ENCODE measurements around the gene PPP1R12A. TPM values are rescaled to one million over a fixed set of nuclear protein-coding genes. Genes with fewer than 3 reads are reported as not detected.

Gene PPP1R12A
- total RNA-seq, 2 experiments from 2014 or later, result 65.6 to 76.4 TPM

DNA sequence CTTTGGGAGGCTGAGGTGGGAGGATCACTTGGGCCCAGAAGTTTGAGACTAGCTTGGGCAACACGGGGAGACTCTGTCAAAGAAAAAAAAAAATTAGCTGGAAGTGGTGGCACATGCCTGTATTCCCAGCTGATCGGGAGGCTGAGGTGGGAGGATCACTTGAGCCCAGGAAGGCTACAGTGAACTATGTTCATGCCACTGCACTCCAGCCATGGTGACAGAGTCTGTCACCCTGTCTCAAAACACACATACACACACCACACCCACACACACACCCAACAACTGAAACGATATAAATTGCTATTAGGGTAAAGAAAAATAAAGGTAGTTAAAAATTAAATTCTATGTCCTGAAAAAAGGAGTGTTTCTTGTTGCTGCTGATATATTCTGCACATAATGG is 7.9 kb downstream of the PPP1R12A start:
- peaks cover 69% of the 10 kb centered on the region for H3K4me1 Mint-ChIP-seq (ENCODE audit: low read depth)
- no peak overlapping the region for H3K4me3 ChIP-seq (ENCODE audit: low read length)
- H3K36me3 ChIP-seq (ENCODE audit: insufficient read depth, low read length), result no peaks in the 10 kb centered on the region
- H3K27me3 ChIP-seq (ENCODE audit: control insufficient read depth in 1 of 2, insufficient read depth in 2 of 2, low read length in 2 of 2), result no peaks in the 10 kb centered on the region
- CTCF ChIA-PET, result no interaction called here
- POLR2A ChIA-PET, result no interaction called here
- H3K4me1 ChIP-seq (ENCODE audit: insufficient read depth, low read length), result peaks cover 24% of the 10 kb centered on the region
- H3K27ac ChIP-seq (ENCODE audit: low read depth in 1 of 2, low read length in 2 of 2), result no peak overlapping the region
- peaks cover 3% of the 10 kb centered on the region for H3K36me3 Mint-ChIP-seq (ENCODE audit: low read depth)
- H3K9me3 ChIP-seq (ENCODE audit: control insufficient read depth in 1 of 2, insufficient read depth in 1 of 2, low read length in 2 of 2), result no peaks in the 10 kb centered on the region
- TF ChIP-seq, protein P1, sequence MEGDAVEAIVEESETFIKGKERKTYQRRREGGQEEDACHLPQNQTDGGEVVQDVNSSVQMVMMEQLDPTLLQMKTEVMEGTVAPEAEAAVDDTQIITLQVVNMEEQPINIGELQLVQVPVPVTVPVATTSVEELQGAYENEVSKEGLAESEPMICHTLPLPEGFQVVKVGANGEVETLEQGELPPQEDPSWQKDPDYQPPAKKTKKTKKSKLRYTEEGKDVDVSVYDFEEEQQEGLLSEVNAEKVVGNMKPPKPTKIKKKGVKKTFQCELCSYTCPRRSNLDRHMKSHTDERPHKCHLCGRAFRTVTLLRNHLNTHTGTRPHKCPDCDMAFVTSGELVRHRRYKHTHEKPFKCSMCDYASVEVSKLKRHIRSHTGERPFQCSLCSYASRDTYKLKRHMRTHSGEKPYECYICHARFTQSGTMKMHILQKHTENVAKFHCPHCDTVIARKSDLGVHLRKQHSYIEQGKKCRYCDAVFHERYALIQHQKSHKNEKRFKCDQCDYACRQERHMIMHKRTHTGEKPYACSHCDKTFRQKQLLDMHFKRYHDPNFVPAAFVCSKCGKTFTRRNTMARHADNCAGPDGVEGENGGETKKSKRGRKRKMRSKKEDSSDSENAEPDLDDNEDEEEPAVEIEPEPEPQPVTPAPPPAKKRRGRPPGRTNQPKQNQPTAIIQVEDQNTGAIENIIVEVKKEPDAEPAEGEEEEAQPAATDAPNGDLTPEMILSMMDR (IDR thresholded peaks at IDR 0.05), result no peak
- peak overlapping the region; percentile 83 for H3K27ac Mint-ChIP-seq
- intact Hi-C loops (cut with DNase I, micrococcal nuclease), result loop anchor here in 1 of 2 experiments (5.0 kb wide), 1 partner anchor 35 kb away; no protein-coding TSS in a partner anchor
- H3K9me3 Mint-ChIP-seq, result no peaks in the 10 kb centered on the region
- no peak overlapping the region for H3K4me3 Mint-ChIP-seq
- ATAC-seq (ENCODE audit: poor library complexity) (no peak), DNase-seq (no peak)
- H3K27me3 Mint-ChIP-seq, result no peaks in the 10 kb centered on the region

DNA sequence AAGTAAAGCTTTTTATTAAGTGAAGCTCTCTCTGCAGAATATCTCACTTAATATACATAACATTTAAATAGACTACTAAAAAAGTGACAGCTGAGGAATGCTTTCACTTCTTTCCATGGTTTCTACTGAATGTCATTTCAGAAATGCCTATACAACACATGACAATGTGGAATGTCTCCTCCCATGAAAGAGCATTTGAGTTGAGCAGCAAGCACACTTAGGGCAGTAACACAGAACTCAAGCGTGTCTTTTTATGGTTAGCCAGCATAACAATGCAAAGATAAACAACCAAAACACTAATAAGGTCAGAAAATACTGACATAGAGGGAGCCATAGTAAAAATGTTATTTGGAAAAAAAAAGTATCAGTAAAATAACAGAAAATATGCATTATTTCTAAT is 9.4 kb downstream of the PPP1R12A start:
- Mint-ChIP-seq H3K27ac (no peak overlapping the region), H3K4me3 (no peak overlapping the region)
- CTCF ChIA-PET, result no interaction called here

DNA sequence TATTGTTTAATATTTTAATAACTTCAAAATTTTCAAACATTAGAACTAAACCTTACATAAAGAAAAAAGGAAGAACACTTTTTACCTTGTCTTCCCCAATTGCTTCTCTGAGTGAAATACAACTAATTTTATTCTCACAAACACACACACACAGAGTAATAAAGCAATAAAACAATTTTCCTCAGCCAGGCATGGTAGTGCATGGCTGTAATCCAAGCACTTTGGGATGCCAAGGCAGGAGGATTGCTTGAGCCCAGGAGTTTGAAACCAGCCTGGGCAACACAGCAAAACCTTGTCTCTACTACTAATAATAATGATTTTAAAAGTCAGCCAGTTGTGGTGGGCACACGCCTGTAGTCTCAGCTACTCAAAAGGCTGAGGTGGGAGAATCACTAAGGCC is 13.1 kb downstream of the PPP1R12A start:
- Histone ChIP-seq H3K4me1 (ENCODE audit: insufficient read depth, low read length) (peaks cover 22% of the 10 kb centered on the region), H3K36me3 (ENCODE audit: insufficient read depth, low read length) (no peaks in the 10 kb centered on the region), H3K9me3 (ENCODE audit: control insufficient read depth in 1 of 2, insufficient read depth in 1 of 2, low read length in 2 of 2) (no peaks in the 10 kb centered on the region), H3K27ac (ENCODE audit: low read depth in 1 of 2, low read length in 2 of 2) (no peak overlapping the region), H3K27me3 (ENCODE audit: control insufficient read depth in 1 of 2, insufficient read depth in 2 of 2, low read length in 2 of 2) (no peaks in the 10 kb centered on the region), H3K4me3 (ENCODE audit: low read length) (no peak overlapping the region)
- ChIA-PET CTCF (no interaction called here), POLR2A (no interaction called here)
- DNase-seq (no peak), ATAC-seq (ENCODE audit: poor library complexity) (no peak)
- Mint-ChIP-seq H3K36me3 (ENCODE audit: low read depth) (peaks cover 3% of the 10 kb centered on the region), H3K9me3 (no peaks in the 10 kb centered on the region), H3K4me1 (ENCODE audit: low read depth) (peaks cover 77% of the 10 kb centered on the region), H3K27ac (no peak overlapping the region), H3K4me3 (no peak overlapping the region), H3K27me3 (no peaks in the 10 kb centered on the region)
- intact Hi-C loops (cut with DNase I, micrococcal nuclease), result no loop called here
- TF ChIP-seq, protein P1 (IDR thresholded peaks at IDR 0.05), result no peak

More for the DNA sequence above, 9.4 kb downstream of the PPP1R12A start:
- peaks cover 3% of the 10 kb centered on the region for H3K36me3 Mint-ChIP-seq (ENCODE audit: low read depth)
- no peaks in the 10 kb centered on the region for H3K27me3 Mint-ChIP-seq
- no peak for ATAC-seq (ENCODE audit: poor library complexity)
- Histone ChIP-seq H3K9me3 (ENCODE audit: control insufficient read depth in 1 of 2, insufficient read depth in 1 of 2, low read length in 2 of 2) (no peaks in the 10 kb centered on the region), H3K36me3 (ENCODE audit: insufficient read depth, low read length) (no peaks in the 10 kb centered on the region), H3K27ac (ENCODE audit: low read depth in 1 of 2, low read length in 2 of 2) (no peak overlapping the region), H3K4me3 (ENCODE audit: low read length) (no peak overlapping the region), H3K27me3 (ENCODE audit: control insufficient read depth in 1 of 2, insufficient read depth in 2 of 2, low read length in 2 of 2) (no peaks in the 10 kb centered on the region), H3K4me1 (ENCODE audit: insufficient read depth, low read length) (peaks cover 26% of the 10 kb centered on the region)
- TF ChIP-seq, protein P1 (IDR thresholded peaks at IDR 0.05), result no peak
- POLR2A ChIA-PET, result no interaction called here
- intact Hi-C loops (cut with DNase I, micrococcal nuclease), result loop anchor here in 1 of 2 experiments (5.0 kb wide), 1 partner anchor 33 kb away; no protein-coding TSS in a partner anchor
- DNase-seq, result no peak
- peaks cover 73% of the 10 kb centered on the region for H3K4me1 Mint-ChIP-seq (ENCODE audit: low read depth)
- no peaks in the 10 kb centered on the region for H3K9me3 Mint-ChIP-seq

Data from CD4-positive, alpha-beta T cell (primary cell).